Mesodermal cell (in vitro differentiated cells): ENCODE measurements around the gene JMJD1C.

Source experiments
- H3K27ac ChIP-seq: 2 replicates; pipeline ENCODE4 v1.7.0; 2013; ENCODE audit warnings: mild to moderate bottlenecking, low read depth, low read length, moderate library complexity; ENCODE audit not compliant: severe bottlenecking
- H3K36me3 ChIP-seq: 2 replicates; pipeline ENCODE4 v1.7.1; 2013; ENCODE audit warnings: mild to moderate bottlenecking, low read length, moderate library complexity; ENCODE audit not compliant: control insufficient read depth, insufficient read depth
- H3K4me1 ChIP-seq: one replicate; pipeline ENCODE4 v1.7.1; 2013; ENCODE audit warnings: mild to moderate bottlenecking, low read length; ENCODE audit not compliant: insufficient read depth, control insufficient read depth, poor library complexity, severe bottlenecking
- H3K4me3 ChIP-seq: 2 replicates; pipeline ENCODE4 v1.7.0; 2013; ENCODE audit warnings: low read length, control low read depth, mild to moderate bottlenecking; ENCODE audit not compliant: insufficient read depth, poor library complexity, severe bottlenecking; ENCODE audit errors: extremely low read depth
- H3K9me3 ChIP-seq: 2 replicates; pipeline ENCODE4 v1.7.1; 2013; ENCODE audit warnings: mild to moderate bottlenecking, low read length, moderate library complexity; ENCODE audit not compliant: control insufficient read depth
- WGBS, 2 experiments: methylation state at CpG; one replicate each; pipeline ENCODE4 v1.1.5; 2013; ENCODE audit warnings: missing lambda C conversion rate in 2 of 2; ENCODE audit not compliant: insufficient coverage in 2 of 2; 5-methylcytosine and 5-hydroxymethylcytosine counted together

Gene JMJD1C

GRCh38 chr10:63424576-63424975, 41.2 kb downstream of the JMJD1C start:
- peaks cover 5% of the 10 kb centered on the region for H3K36me3 ChIP-seq
- no peak overlapping the region for H3K4me3 ChIP-seq
- no peaks in the 10 kb centered on the region for H3K9me3 ChIP-seq
- 67 to 100% methylated on average over 1 to 2 of the region's 3 CpGs for WGBS, 2 experiments
- H3K27ac ChIP-seq: no peak overlapping the region
- no peaks in the 10 kb centered on the region for H3K4me1 ChIP-seq

- Histone ChIP-seq H3K36me3 (peaks cover 5% of the 10 kb centered on the region), H3K4me1 (no peaks in the 10 kb centered on the region), H3K27ac (no peak overlapping the region), H3K4me3 (no peak overlapping the region), H3K9me3 (no peaks in the 10 kb centered on the region)
- WGBS, 2 experiments: no CpG with 5 or more reads among the region's 3 CpGs
Observed at GRCh38 chr10:63423494-63423893, 42.3 kb downstream of the JMJD1C start.

- Histone ChIP-seq H3K4me1 (peaks cover 8% of the 10 kb centered on the region), H3K27ac (no peak overlapping the region), H3K9me3 (no peaks in the 10 kb centered on the region), H3K4me3 (no peak overlapping the region), H3K36me3 (no peaks in the 10 kb centered on the region)
Observed at GRCh38 chr10:63421591-63421990, 44.2 kb downstream of the JMJD1C start.

GRCh38 chr10:63416376-63416775, 49.4 kb downstream of the JMJD1C start:
- H3K36me3 ChIP-seq: no peaks in the 10 kb centered on the region
- no peak overlapping the region for H3K4me3 ChIP-seq
- H3K27ac ChIP-seq: no peak overlapping the region
- peaks cover 15% of the 10 kb centered on the region for H3K4me1 ChIP-seq
- no CpG with 5 or more reads among the region's 1 CpG for WGBS, 2 experiments
- no peaks in the 10 kb centered on the region for H3K9me3 ChIP-seq

- peak overlapping the region; percentile 75 for H3K27ac ChIP-seq
- WGBS, 2 experiments: 69 to 72% methylated on average over 2 to 3 of the region's 5 CpGs
Observed at GRCh38 chr10:63415640-63416244, 50.0 kb downstream of the JMJD1C start.

GRCh38 chr10:63414481-63415260, 51.1 kb downstream of the JMJD1C start:
- H3K27ac ChIP-seq: no peak overlapping the region
- 64 to 100% methylated on average over 2 of the region's 7 CpGs for WGBS, 2 experiments
- H3K9me3 ChIP-seq: no peaks in the 10 kb centered on the region

More at GRCh38 chr10:63415640-63416244, 50.0 kb downstream of the JMJD1C start:
- H3K36me3 ChIP-seq: no peaks in the 10 kb centered on the region
- H3K9me3 ChIP-seq: no peaks in the 10 kb centered on the region
- H3K4me3 ChIP-seq: no peak overlapping the region
- peaks cover 15% of the 10 kb centered on the region for H3K4me1 ChIP-seq

GRCh38 chr10:63413429-63413828, 52.3 kb downstream of the JMJD1C start:
- Histone ChIP-seq H3K27ac (no peak overlapping the region), H3K9me3 (no peaks in the 10 kb centered on the region), H3K36me3 (no peaks in the 10 kb centered on the region), H3K4me1 (peaks cover 29% of the 10 kb centered on the region), H3K4me3 (no peak overlapping the region)
- no CpG with 5 or more reads among the region's 3 CpGs for WGBS, 2 experiments

More at GRCh38 chr10:63414481-63415260, 51.1 kb downstream of the JMJD1C start:
- H3K4me3 ChIP-seq: no peak overlapping the region
- no peaks in the 10 kb centered on the region for H3K36me3 ChIP-seq
- peaks cover 23% of the 10 kb centered on the region for H3K4me1 ChIP-seq

GRCh38 chr10:63412304-63412703, 53.5 kb downstream of the JMJD1C start:
- Histone ChIP-seq H3K4me1 (peaks cover 28% of the 10 kb centered on the region), H3K4me3 (no peak overlapping the region), H3K9me3 (no peaks in the 10 kb centered on the region), H3K27ac (no peak overlapping the region), H3K36me3 (no peaks in the 10 kb centered on the region)
- 100% methylated on average over 1 of the region's 5 CpGs; no CpG with 5 or more reads in 1 of the 2 experiments for WGBS, 2 experiments

- H3K27ac ChIP-seq: peak overlapping the region; percentile 11
- no peak overlapping the region for H3K4me3 ChIP-seq
- peaks cover 18% of the 10 kb centered on the region for H3K4me1 ChIP-seq
- H3K36me3 ChIP-seq: peaks cover 5% of the 10 kb centered on the region
- H3K9me3 ChIP-seq: no peaks in the 10 kb centered on the region
- no CpG with 5 or more reads among the region's 1 CpG for WGBS, 2 experiments
Observed at GRCh38 chr10:63410633-63411032, 55.1 kb downstream of the JMJD1C start.

GRCh38 chr10:63409465-63410027, 56.2 kb downstream of the JMJD1C start:
- 63% methylated on average over 1 of the region's 2 CpGs; no CpG with 5 or more reads in 1 of the 2 experiments for WGBS, 2 experiments
- H3K27ac ChIP-seq: peak overlapping the region; percentile 71
- no peak overlapping the region for H3K4me3 ChIP-seq
- H3K36me3 ChIP-seq: peaks cover 10% of the 10 kb centered on the region
- H3K4me1 ChIP-seq: peaks cover 14% of the 10 kb centered on the region
- H3K9me3 ChIP-seq: no peaks in the 10 kb centered on the region
